Measurements from ENCODE around the gene ORMDL3.
"Not testable (repeated sequence)": the region's sequence is repeated elsewhere in the genome, so short reads cannot be mapped to it uniquely, and the experiment has no call there.

ORMDL3 gene

GRCh38 chr17:39923836-39924690 is 3.3 kb downstream of the ORMDL3 start:
- no peak for DNase-seq

- no peak for DNase-seq
These were observed 4.2 kb downstream of the ORMDL3 start for GRCh38 chr17:39923230-39923629.

- no peak for DNase-seq
These were observed 5.4 kb downstream of the ORMDL3 start for GRCh38 chr17:39922006-39922405.

- peak; percentile 41 for DNase-seq
These were observed 6.1 kb downstream of the ORMDL3 start for GRCh38 chr17:39921323-39921722.

GRCh38 chr17:39920218-39921210 is 6.9 kb downstream of the ORMDL3 start:
- DNase-seq, result peak; percentile 57

GRCh38 chr17:39919087-39919683 is 8.2 kb downstream of the ORMDL3 start:
- DNase-seq, result no peak

- no peak for DNase-seq
These were observed 10.5 kb downstream of the ORMDL3 start for GRCh38 chr17:39916918-39917317.

GRCh38 chr17:39915559-39915958 is 11.8 kb downstream of the ORMDL3 start:
- no peak for DNase-seq

GRCh38 chr17:39913989-39914388 is 13.4 kb downstream of the ORMDL3 start:
- no peak for DNase-seq

GRCh38 chr17:39908789-39909352 is 18.5 kb downstream of the ORMDL3 start:
- no peak for DNase-seq

GRCh38 chr17:39904990-39905288 is 22.5 kb downstream of the ORMDL3 start:
- no peak for DNase-seq

- DNase-seq, result no peak
These were observed 24.1 kb downstream of the ORMDL3 start for GRCh38 chr17:39903158-39903884.

GRCh38 chr17:39902027-39902426 is 25.4 kb downstream of the ORMDL3 start:
- DNase-seq, result not testable (repeated sequence)

GRCh38 chr17:39899215-39899614 is 28.2 kb downstream of the ORMDL3 start:
- no peak for DNase-seq

GRCh38 chr17:39898088-39898487 is 29.3 kb downstream of the ORMDL3 start:
- no peak for DNase-seq

GRCh38 chr17:39894681-39895376 is 32.6 kb downstream of the ORMDL3 start:
- DNase-seq, result no peak

GRCh38 chr17:39889200-39889599 is 38.2 kb downstream of the ORMDL3 start:
- no peak for DNase-seq

GRCh38 chr17:39887078-39887477 is 40.3 kb downstream of the ORMDL3 start:
- DNase-seq, result no peak

- DNase-seq, result not testable (repeated sequence)
These were observed 41.3 kb downstream of the ORMDL3 start for GRCh38 chr17:39886102-39886501.

GRCh38 chr17:39872751-39873150 is 54.6 kb downstream of the ORMDL3 start:
- no peak for DNase-seq

GRCh38 chr17:39871801-39872200 is 55.6 kb downstream of the ORMDL3 start:
- no peak for DNase-seq

All from activated CD4-positive, CD25-positive, alpha-beta regulatory T cell treated with anti-CD3 and anti-CD28 coated beads, Interleukin-2, amount 50 U/mL, for 72 hours (primary cell).